Body of pancreas (tissue), 4 donors: ENCODE results near the gene TMEM131L.

Experiments
- CTCF ChIP-seq, 7 experiments: fragments of 450-650 bp in 4 of 7; fragments of 200-600 bp in 3 of 7; sonication (generic) in 3 of 7; IDR thresholded peaks; one replicate each; pipeline ENCODE4 v1.5.1; 2016 to 2019; ENCODE audit warnings: antibody characterized with exemption in 7 of 7
- POLR2A ChIP-seq, 3 donors: fragments of 450-650 bp; IDR thresholded peaks; one replicate each; pipeline ENCODE4 v1.6.1; 2016; ENCODE audit warnings: antibody characterized with exemption in 3 of 3, mild to moderate bottlenecking in 2 of 3

GRCh38 chr4:153641532-153641931, 175.4 kb downstream of the TMEM131L start:
- TF ChIP-seq CTCF (IDR thresholded peaks at IDR 0.05) (no peak), POLR2A (IDR thresholded peaks at IDR 0.05) (no peak)
